Measurements from ENCODE around the gene PIN4. TPM values are rescaled to one million over a fixed set of nuclear protein-coding genes. Genes with fewer than 3 reads are reported as not detected.

Gene PIN4
- total RNA-seq, 2 experiments from 2014 or later = 12.3 to 14.6 TPM

- peaks cover 9% of the 10 kb centered on the region for H3K36me3 ChIP-seq (ENCODE audit: insufficient read depth, low read length)
- H2AFZ ChIP-seq (ENCODE audit: low read length) = no peak overlapping the region
- no peak overlapping the region for H3K27ac ChIP-seq (ENCODE audit: low read depth, low read length, poor library complexity, severe bottlenecking)
- H3K4me3 ChIP-seq (ENCODE audit: low read depth, low read length, poor library complexity, severe bottlenecking) = no peak overlapping the region
- no peaks in the 10 kb centered on the region for H4K20me1 ChIP-seq (ENCODE audit: insufficient read depth, low read length)
- ChIA-PET CTCF (ENCODE audit: unreplicated experiment) (no interaction called here), POLR2A (no interaction called here)
- no peak for DNase-seq (ENCODE audit: low spot score)
- peaks cover 3% of the 10 kb centered on the region for H3K4me1 ChIP-seq (ENCODE audit: insufficient read depth, low read length, poor library complexity, severe bottlenecking)
- TF ChIP-seq EZH2phosphoT487 (IDR thresholded peaks at IDR 0.05; ENCODE audit: borderline replicate concordance, low read depth, low read length) (no peak), CTCF (conservative IDR thresholded peaks at IDR 0.05; ENCODE audit: low read length) (no peak)
- no peaks in the 10 kb centered on the region for H3K9me2 ChIP-seq (ENCODE audit: insufficient read depth, low read length)
- H3K4me2 ChIP-seq (ENCODE audit: low read length) = no peak overlapping the region
- H3K9me3 ChIP-seq (ENCODE audit: low read length) = no peaks in the 10 kb centered on the region
- BruUV-seq (replicated peaks) = no TSS peak
- intact Hi-C loops (cut with micrococcal nuclease; ENCODE audit: unreplicated experiment) = no loop called here
- peaks cover 21% of the 10 kb centered on the region for H3K79me2 ChIP-seq (ENCODE audit: insufficient read depth, low read depth, low read length)
Observed at GRCh38 chrX:72240976-72241375, 59.4 kb downstream of the PIN4 start.

- TF ChIP-seq EZH2phosphoT487 (IDR thresholded peaks at IDR 0.05; ENCODE audit: borderline replicate concordance, low read depth, low read length) = no peak
- TF ChIP-seq CTCF (conservative IDR thresholded peaks at IDR 0.05; ENCODE audit: low read length) = no peak
- Histone ChIP-seq H3K9me2 (ENCODE audit: insufficient read depth, low read length) (no peaks in the 10 kb centered on the region), H3K9me3 (ENCODE audit: low read length) (no peaks in the 10 kb centered on the region), H2AFZ (ENCODE audit: low read length) (peak overlapping the region; percentile 54; the same call in 1 of the 2 replicates), H3K27ac (ENCODE audit: low read depth, low read length, poor library complexity, severe bottlenecking) (no peak overlapping the region), H4K20me1 (ENCODE audit: insufficient read depth, low read length) (no peaks in the 10 kb centered on the region), H3K4me2 (ENCODE audit: low read length) (no peak overlapping the region), H3K4me1 (ENCODE audit: insufficient read depth, low read length, poor library complexity, severe bottlenecking) (no peaks in the 10 kb centered on the region), H3K79me2 (ENCODE audit: insufficient read depth, low read depth, low read length) (peaks cover 3% of the 10 kb centered on the region; the same call in 1 of the 2 replicates), H3K4me3 (ENCODE audit: low read depth, low read length, poor library complexity, severe bottlenecking) (no peak overlapping the region), H3K36me3 (ENCODE audit: insufficient read depth, low read length) (no peaks in the 10 kb centered on the region)
- ChIA-PET POLR2A (no interaction called here), CTCF (ENCODE audit: unreplicated experiment) (no interaction called here)
- no peak for DNase-seq (ENCODE audit: low spot score)
- intact Hi-C loops (cut with micrococcal nuclease; ENCODE audit: unreplicated experiment) = no loop called here
- BruUV-seq (replicated peaks) = no TSS peak
Observed at GRCh38 chrX:72243472-72243871, 61.9 kb downstream of the PIN4 start.

GRCh38 chrX:72245461-72246089, 64.0 kb downstream of the PIN4 start:
- intact Hi-C loops (cut with micrococcal nuclease; ENCODE audit: unreplicated experiment) = loop anchor here (5.0 kb wide), 1 partner anchor 297 kb away; no protein-coding TSS in a partner anchor
- Histone ChIP-seq H3K27ac (ENCODE audit: low read depth, low read length, poor library complexity, severe bottlenecking) (no peak overlapping the region), H2AFZ (ENCODE audit: low read length) (no peak overlapping the region), H3K9me3 (ENCODE audit: low read length) (no peaks in the 10 kb centered on the region), H3K4me2 (ENCODE audit: low read length) (no peak overlapping the region), H3K9me2 (ENCODE audit: insufficient read depth, low read length) (no peaks in the 10 kb centered on the region), H3K79me2 (ENCODE audit: insufficient read depth, low read depth, low read length) (no peaks in the 10 kb centered on the region), H3K4me3 (ENCODE audit: low read depth, low read length, poor library complexity, severe bottlenecking) (no peak overlapping the region), H4K20me1 (ENCODE audit: insufficient read depth, low read length) (no peaks in the 10 kb centered on the region), H3K4me1 (ENCODE audit: insufficient read depth, low read length, poor library complexity, severe bottlenecking) (no peaks in the 10 kb centered on the region), H3K36me3 (ENCODE audit: insufficient read depth, low read length) (no peaks in the 10 kb centered on the region)
- POLR2A ChIA-PET = interaction anchor here (0.8 to 2.2 kb wide), 2 partner anchors 32 to 289 kb away, joined by 3 to 6 read pairs; partner anchors contain the start of gene RPS4X
- TF ChIP-seq CTCF (conservative IDR thresholded peaks at IDR 0.05; ENCODE audit: low read length) (peak; percentile 78), EZH2phosphoT487 (IDR thresholded peaks at IDR 0.05; ENCODE audit: borderline replicate concordance, low read depth, low read length) (no peak)
- CTCF ChIA-PET (ENCODE audit: unreplicated experiment) = no interaction called here
- DNase-seq (ENCODE audit: low spot score) = peak; percentile 31
- no TSS peak for BruUV-seq (replicated peaks)
